Spleen (tissue), 7 donors: ENCODE data around the gene CENPL.

ENCODE experiments used
- CTCF ChIP-seq, 11 experiments: fragments of 200-600 bp in 7 of 11; fragments of 450-650 bp in 4 of 11; sonication (generic) in 4 of 11; IDR thresholded peaks in 8 of 11; conservative IDR thresholded peaks in 3 of 11; 1 replicate in 7 of 11; 2 replicates in 4 of 11; pipeline versions ENCODE4 v1.4.0 to v1.8.0; 2016 to 2021; ENCODE audit warnings: antibody characterized with exemption in 11 of 11, inconsistent platforms in 4 of 11, mild to moderate bottlenecking in 1 of 11
- POLR2AphosphoS5 ChIP-seq, 3 donors: sonication (generic); formaldehyde crosslinking; IDR thresholded peaks; one replicate each; pipeline ENCODE4 v1.5.1; 2017; ENCODE audit warnings: antibody characterized with exemption in 3 of 3
- donor health status: DM: no; HTN: no; CAD: no; lungs with moderate emphysema.
- donor health status: DM: no; HTN: no; CAD: no.
- donor health status: DM: no; HTN: no; CAD: no.

- peak; percentile 90 to 99 (median 96) for TF ChIP-seq POLR2AphosphoS5 (IDR thresholded peaks at IDR 0.05)
- peak in 2 of 11 experiments; percentile 6 to 29 for TF ChIP-seq CTCF (IDR thresholded peaks at IDR 0.05 in 8 of 11, conservative IDR thresholded peaks at IDR 0.05 in 3 of 11)
Observed at GRCh38 chr1:173867753-173868265, 43.1 kb upstream of the CENPL start, which contains the start of gene GAS5.
